Measurements from ENCODE around the gene CFAP299.

The CFAP299 gene

DNA sequence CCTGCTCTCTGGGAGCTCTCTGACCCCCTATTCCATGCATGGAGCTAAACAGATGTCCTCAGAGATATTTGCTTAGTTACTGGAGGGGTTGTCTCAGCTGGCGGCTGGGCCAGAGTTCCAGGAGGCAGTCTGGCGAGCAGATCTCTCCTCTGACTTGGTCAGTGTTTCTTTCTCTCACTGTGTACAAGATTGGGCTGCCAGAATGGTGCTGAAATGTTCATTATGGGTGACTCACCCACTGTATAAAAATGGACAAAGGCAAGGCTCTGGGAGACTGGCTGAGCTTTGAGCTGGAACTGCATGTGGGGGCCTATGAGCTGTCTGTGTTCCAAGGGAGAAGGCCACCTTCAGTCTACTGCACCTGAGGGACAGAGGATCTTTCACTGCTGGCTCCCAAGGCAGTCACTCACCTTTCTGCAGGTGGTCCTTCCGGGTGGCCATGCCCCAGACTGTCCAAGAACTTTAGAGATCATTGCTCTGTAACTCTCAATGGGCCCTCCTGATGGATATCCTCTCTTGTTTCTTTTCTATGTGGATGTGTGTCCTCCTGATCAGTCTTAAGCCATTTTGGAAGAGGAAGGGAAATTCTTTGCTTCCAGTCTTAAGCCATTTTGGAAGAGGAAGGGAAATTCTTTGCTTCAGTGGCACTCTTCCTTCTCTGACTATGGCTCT is 88.2 kb downstream of the CFAP299 start:
- H3K79me1 ChIP-seq (ENCODE audit: low read length) = no peaks in the 10 kb centered on the region
- H3K27me3 ChIP-seq (ENCODE audit: insufficient read depth, low read length) = no peaks in the 10 kb centered on the region
- H3K23ac ChIP-seq (ENCODE audit: low read length) = no peak overlapping the region
- no peaks in the 10 kb centered on the region for H3K36me3 ChIP-seq (ENCODE audit: control insufficient read depth in 1 of 2, insufficient read depth in 2 of 2, low read length in 2 of 2)
- H3K9ac ChIP-seq (ENCODE audit: low read length) = no peak overlapping the region
- no peak overlapping the region for H2AFZ ChIP-seq (ENCODE audit: insufficient read depth, low read length, poor library complexity)
- no peak overlapping the region for H2BK12ac ChIP-seq (ENCODE audit: low read length)
- no peaks in the 10 kb centered on the region for H3K4me1 ChIP-seq (ENCODE audit: control insufficient read depth in 1 of 2, insufficient read depth in 2 of 2, low read length in 2 of 2)
- no peak overlapping the region for H3K14ac ChIP-seq (ENCODE audit: low read length)
- H3K4me2 ChIP-seq (ENCODE audit: low read length) = no peak overlapping the region
- no peak overlapping the region for H2BK5ac ChIP-seq (ENCODE audit: low read depth, low read length, poor library complexity)
- WGBS (ENCODE audit: extremely low coverage, insufficient coverage, insufficient read length) = no CpG with 5 or more reads among the region's 3 CpGs
- H2AK5ac ChIP-seq (ENCODE audit: low read length) = no peak overlapping the region
- H4K12ac ChIP-seq (ENCODE audit: low read depth, low read length) = no peak overlapping the region
- H4K91ac ChIP-seq (ENCODE audit: low read depth, low read length) = no peak overlapping the region
- H2BK120ac ChIP-seq (ENCODE audit: insufficient read depth, low read length, poor library complexity) = no peak overlapping the region
- H3K4me3 ChIP-seq (ENCODE audit: low read depth, low read length) = no peak overlapping the region
- H3K79me2 ChIP-seq (ENCODE audit: control insufficient read depth, insufficient read depth, low read length, poor library complexity) = no peaks in the 10 kb centered on the region
- no peaks in the 10 kb centered on the region for H3K9me3 ChIP-seq (ENCODE audit: insufficient read depth, low read depth, low read length)
- H3K27ac ChIP-seq (ENCODE audit: low read depth, low read length) = no peak overlapping the region
- no peak for DNase-seq
- no peak overlapping the region for H3K18ac ChIP-seq (ENCODE audit: low read length)
- H3K4ac ChIP-seq (ENCODE audit: low read depth, low read length) = no peak overlapping the region
- H4K8ac ChIP-seq (ENCODE audit: low read depth, low read length) = no peak overlapping the region

DNA sequence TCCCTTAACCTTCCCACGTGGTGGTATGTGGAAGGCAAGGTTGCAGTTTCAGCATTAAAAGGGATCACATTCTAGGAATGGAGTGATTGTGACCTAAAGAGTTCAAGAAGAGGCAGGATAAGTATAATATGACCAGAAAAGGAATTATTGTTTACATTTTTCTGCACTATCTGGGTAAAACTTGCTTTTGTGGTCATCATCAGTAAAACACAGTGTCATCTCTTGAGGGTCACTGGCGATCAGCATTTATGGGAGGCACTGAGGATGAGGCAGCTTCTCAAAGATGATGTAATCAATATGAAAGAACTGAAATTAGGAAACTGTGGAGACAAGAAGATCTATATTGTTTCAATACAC is 88.7 kb downstream of the CFAP299 start:
- no peak overlapping the region for H3K18ac ChIP-seq (ENCODE audit: low read length)
- no peak overlapping the region for H2BK120ac ChIP-seq (ENCODE audit: insufficient read depth, low read length, poor library complexity)
- no peaks in the 10 kb centered on the region for H3K79me2 ChIP-seq (ENCODE audit: control insufficient read depth, insufficient read depth, low read length, poor library complexity)
- DNase-seq = no peak
- H4K91ac ChIP-seq (ENCODE audit: low read depth, low read length) = no peak overlapping the region
- no peak overlapping the region for H3K23ac ChIP-seq (ENCODE audit: low read length)
- no peak overlapping the region for H2BK12ac ChIP-seq (ENCODE audit: low read length)
- H3K9me3 ChIP-seq (ENCODE audit: insufficient read depth, low read depth, low read length) = no peaks in the 10 kb centered on the region
- H4K8ac ChIP-seq (ENCODE audit: low read depth, low read length) = no peak overlapping the region
- no peak overlapping the region for H2AFZ ChIP-seq (ENCODE audit: insufficient read depth, low read length, poor library complexity)
- H3K27ac ChIP-seq (ENCODE audit: low read depth, low read length) = no peak overlapping the region
- H3K14ac ChIP-seq (ENCODE audit: low read length) = no peak overlapping the region
- H3K36me3 ChIP-seq (ENCODE audit: control insufficient read depth in 1 of 2, insufficient read depth in 2 of 2, low read length in 2 of 2) = no peaks in the 10 kb centered on the region
- H4K12ac ChIP-seq (ENCODE audit: low read depth, low read length) = no peak overlapping the region
- WGBS (ENCODE audit: extremely low coverage, insufficient coverage, insufficient read length) = no CpG with 5 or more reads among the region's 2 CpGs
- no peaks in the 10 kb centered on the region for H3K27me3 ChIP-seq (ENCODE audit: insufficient read depth, low read length)
- no peak overlapping the region for H3K9ac ChIP-seq (ENCODE audit: low read length)
- no peak overlapping the region for H2BK5ac ChIP-seq (ENCODE audit: low read depth, low read length, poor library complexity)
- H3K4ac ChIP-seq (ENCODE audit: low read depth, low read length) = no peak overlapping the region
- no peaks in the 10 kb centered on the region for H3K4me1 ChIP-seq (ENCODE audit: control insufficient read depth in 1 of 2, insufficient read depth in 2 of 2, low read length in 2 of 2)
- H3K4me2 ChIP-seq (ENCODE audit: low read length) = no peak overlapping the region
- no peak overlapping the region for H3K4me3 ChIP-seq (ENCODE audit: low read depth, low read length)
- H2AK5ac ChIP-seq (ENCODE audit: low read length) = no peak overlapping the region
- H3K79me1 ChIP-seq (ENCODE audit: low read length) = no peaks in the 10 kb centered on the region

DNA sequence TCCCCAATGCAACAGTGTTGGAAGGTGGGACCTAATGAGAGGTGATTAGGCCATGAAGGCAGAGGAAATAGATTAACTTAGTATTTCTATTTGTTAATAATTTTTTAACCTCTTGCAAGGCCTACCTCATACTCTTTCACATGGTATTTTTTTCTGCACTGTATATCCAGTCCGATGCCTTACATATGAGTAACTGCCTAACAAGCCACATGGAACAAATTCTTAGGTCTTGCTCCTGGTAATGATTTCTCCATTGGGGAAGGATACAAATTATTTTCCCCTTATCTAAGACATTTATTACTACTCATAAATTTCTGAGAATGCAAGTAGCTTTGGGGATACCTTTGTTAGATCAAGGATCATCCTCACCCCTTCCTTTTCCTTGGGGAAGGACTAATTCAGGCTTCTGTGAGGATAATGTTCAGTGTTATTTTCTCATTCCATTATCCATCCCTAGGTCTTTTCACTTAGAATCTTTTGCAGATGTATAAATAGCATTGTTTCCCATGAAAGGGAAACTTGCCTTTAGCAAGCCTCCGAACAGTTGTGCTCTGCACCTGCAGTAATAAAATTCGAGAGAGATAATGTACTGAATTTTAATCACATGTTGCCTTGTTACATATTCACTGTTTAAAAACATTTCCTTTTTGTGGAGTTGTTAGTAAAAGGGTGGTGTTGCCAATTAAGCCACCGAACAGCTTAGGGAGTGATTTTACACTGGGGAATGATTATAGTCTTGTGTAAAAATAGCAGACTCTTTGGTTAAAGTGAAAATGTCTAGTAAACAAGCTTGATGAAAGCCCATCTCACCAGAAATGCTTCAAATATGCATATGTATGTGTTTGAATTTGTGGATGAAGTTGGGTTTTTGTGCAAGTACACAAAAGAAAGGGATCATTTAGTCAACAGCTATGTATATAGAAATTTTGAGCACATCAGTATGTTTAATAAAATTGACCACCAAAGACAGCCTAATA is 89.9 kb downstream of the CFAP299 start:
- no peak overlapping the region for H4K8ac ChIP-seq (ENCODE audit: low read depth, low read length)
- no peak overlapping the region for H3K14ac ChIP-seq (ENCODE audit: low read length)
- no peak overlapping the region for H2BK120ac ChIP-seq (ENCODE audit: insufficient read depth, low read length, poor library complexity)
- H3K18ac ChIP-seq (ENCODE audit: low read length) = no peak overlapping the region
- H3K79me2 ChIP-seq (ENCODE audit: control insufficient read depth, insufficient read depth, low read length, poor library complexity) = no peaks in the 10 kb centered on the region
- no peak overlapping the region for H3K4ac ChIP-seq (ENCODE audit: low read depth, low read length)
- WGBS (ENCODE audit: extremely low coverage, insufficient coverage, insufficient read length) = no CpG with 5 or more reads among the region's 4 CpGs
- DNase-seq = no peak
- H3K9ac ChIP-seq (ENCODE audit: low read length) = no peak overlapping the region
- H3K4me2 ChIP-seq (ENCODE audit: low read length) = no peak overlapping the region
- no peaks in the 10 kb centered on the region for H3K4me1 ChIP-seq (ENCODE audit: control insufficient read depth in 1 of 2, insufficient read depth in 2 of 2, low read length in 2 of 2)
- no peak overlapping the region for H3K27ac ChIP-seq (ENCODE audit: low read depth, low read length)
- no peak overlapping the region for H2BK12ac ChIP-seq (ENCODE audit: low read length)
- H3K23ac ChIP-seq (ENCODE audit: low read length) = no peak overlapping the region
- no peak overlapping the region for H3K4me3 ChIP-seq (ENCODE audit: low read depth, low read length)
- H3K79me1 ChIP-seq (ENCODE audit: low read length) = no peaks in the 10 kb centered on the region
- no peak overlapping the region for H2AFZ ChIP-seq (ENCODE audit: insufficient read depth, low read length, poor library complexity)
- H3K27me3 ChIP-seq (ENCODE audit: insufficient read depth, low read length) = no peaks in the 10 kb centered on the region
- no peak overlapping the region for H2AK5ac ChIP-seq (ENCODE audit: low read length)
- H4K12ac ChIP-seq (ENCODE audit: low read depth, low read length) = no peak overlapping the region
- H2BK5ac ChIP-seq (ENCODE audit: low read depth, low read length, poor library complexity) = no peak overlapping the region
- H4K91ac ChIP-seq (ENCODE audit: low read depth, low read length) = no peak overlapping the region
- no peaks in the 10 kb centered on the region for H3K36me3 ChIP-seq (ENCODE audit: control insufficient read depth in 1 of 2, insufficient read depth in 2 of 2, low read length in 2 of 2)
- H3K9me3 ChIP-seq (ENCODE audit: insufficient read depth, low read depth, low read length) = no peaks in the 10 kb centered on the region

DNA sequence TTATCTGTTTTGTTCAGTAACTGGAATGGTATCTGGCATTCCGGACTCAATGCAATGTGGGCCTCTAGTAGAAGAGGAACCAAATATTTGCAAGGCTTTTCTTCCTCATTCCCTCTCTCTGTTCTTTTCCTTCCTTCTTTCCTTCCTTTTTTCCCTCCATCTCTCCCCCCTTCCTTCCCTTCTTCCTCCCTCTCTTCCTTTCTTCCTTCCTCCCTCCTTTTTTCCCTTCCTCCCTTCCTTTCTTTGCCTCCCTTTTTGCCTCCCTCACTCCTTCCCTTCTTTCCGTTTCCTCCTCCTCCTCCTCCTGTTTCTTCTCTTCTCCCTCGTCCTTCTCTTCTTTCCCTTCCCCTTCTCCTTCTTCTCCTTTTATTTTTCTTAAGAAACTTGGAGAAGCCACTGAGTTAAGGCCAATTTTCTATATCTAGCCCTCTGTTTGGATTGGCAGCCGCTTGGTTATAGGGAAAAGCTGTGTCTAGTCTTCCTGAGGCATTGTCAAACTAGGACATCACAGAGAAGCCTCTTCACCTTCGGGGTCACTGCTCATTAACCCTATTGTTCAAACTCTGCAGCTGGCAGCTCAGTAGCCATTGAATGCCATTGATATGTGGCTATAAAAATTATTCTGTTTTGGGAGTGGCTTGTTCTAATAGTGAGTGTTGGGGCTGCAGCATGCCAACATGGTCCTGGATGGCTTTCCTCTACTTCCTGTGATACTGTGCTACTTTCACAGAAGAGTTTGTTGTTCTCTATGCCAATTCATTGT is 95.9 kb downstream of the CFAP299 start:
- H3K36me3 ChIP-seq (ENCODE audit: control insufficient read depth in 1 of 2, insufficient read depth in 2 of 2, low read length in 2 of 2) = no peaks in the 10 kb centered on the region
- H3K79me2 ChIP-seq (ENCODE audit: control insufficient read depth, insufficient read depth, low read length, poor library complexity) = no peaks in the 10 kb centered on the region
- no peak overlapping the region for H3K27ac ChIP-seq (ENCODE audit: low read depth, low read length)
- H3K4me1 ChIP-seq (ENCODE audit: control insufficient read depth in 1 of 2, insufficient read depth in 2 of 2, low read length in 2 of 2) = no peaks in the 10 kb centered on the region
- no peak overlapping the region for H4K8ac ChIP-seq (ENCODE audit: low read depth, low read length)
- WGBS (ENCODE audit: extremely low coverage, insufficient coverage, insufficient read length) = no CpG with 5 or more reads among the region's 5 CpGs
- no peak overlapping the region for H4K91ac ChIP-seq (ENCODE audit: low read depth, low read length)
- H2AFZ ChIP-seq (ENCODE audit: insufficient read depth, low read length, poor library complexity) = no peak overlapping the region
- H3K79me1 ChIP-seq (ENCODE audit: low read length) = no peaks in the 10 kb centered on the region
- no peak overlapping the region for H2AK5ac ChIP-seq (ENCODE audit: low read length)
- H3K18ac ChIP-seq (ENCODE audit: low read length) = no peak overlapping the region
- H3K4me3 ChIP-seq (ENCODE audit: low read depth, low read length) = no peak overlapping the region
- no peaks in the 10 kb centered on the region for H3K9me3 ChIP-seq (ENCODE audit: insufficient read depth, low read depth, low read length)
- H3K4me2 ChIP-seq (ENCODE audit: low read length) = no peak overlapping the region
- no peak overlapping the region for H3K4ac ChIP-seq (ENCODE audit: low read depth, low read length)
- H3K23ac ChIP-seq (ENCODE audit: low read length) = no peak overlapping the region
- no peaks in the 10 kb centered on the region for H3K27me3 ChIP-seq (ENCODE audit: insufficient read depth, low read length)
- no peak overlapping the region for H2BK12ac ChIP-seq (ENCODE audit: low read length)
- H2BK5ac ChIP-seq (ENCODE audit: low read depth, low read length, poor library complexity) = no peak overlapping the region
- peak in 1 of 2 donors; percentile 38 for DNase-seq
- H3K14ac ChIP-seq (ENCODE audit: low read length) = no peak overlapping the region
- H3K9ac ChIP-seq (ENCODE audit: low read length) = no peak overlapping the region
- no peak overlapping the region for H2BK120ac ChIP-seq (ENCODE audit: insufficient read depth, low read length, poor library complexity)
- no peak overlapping the region for H4K12ac ChIP-seq (ENCODE audit: low read depth, low read length)
